ENCODE measurements around the gene COL4A4. TPM values are rescaled to one million over a fixed set of nuclear protein-coding genes. Genes with fewer than 3 reads are reported as not detected.

The COL4A4 gene
- total and polyA plus RNA-seq, 2 donors (not counting 3 experiments of a cell fraction or from before 2014, with no cell fraction given), result not detected

GRCh38 chr2:227124811-227125210 is 39.2 kb downstream of the COL4A4 start:
- intact Hi-C loops (cut with micrococcal nuclease), result loop anchor here (5.0 kb wide), 1 partner anchor 757 kb away; no protein-coding TSS in a partner anchor
- Histone ChIP-seq H2AFZ (ENCODE audit: low read depth, low read length) (no peak overlapping the region), H3K27ac (ENCODE audit: insufficient read depth, low read depth, low read length) (no peak overlapping the region), H3K9ac (replicated peaks; ENCODE audit: extremely low read depth, insufficient read depth, low read length) (no peak overlapping the region), H3K27me3 (ENCODE audit: control insufficient read depth in 2 of 2, insufficient read depth in 2 of 2, low read length in 2 of 2) (no peaks in the 10 kb centered on the region), H3K79me2 (ENCODE audit: control insufficient read depth, insufficient read depth, low read length) (no peaks in the 10 kb centered on the region), H3K9me3 (replicated peaks; ENCODE audit: control insufficient read depth, insufficient read depth, low read length) (no peaks in the 10 kb centered on the region), H3K36me3 (ENCODE audit: control insufficient read depth in 2 of 2, extremely low read depth in 1 of 2, insufficient read depth in 2 of 2, low read length in 2 of 2) (no peaks in the 10 kb centered on the region), H3K4me3 (replicated peaks in 1 of 3; ENCODE audit: insufficient read depth in 1 of 3, low read depth in 1 of 3, low read length in 3 of 3) (no peak overlapping the region), H4K20me1 (replicated peaks; ENCODE audit: control insufficient read depth, extremely low read depth, insufficient read depth, low read length) (no peaks in the 10 kb centered on the region), H3K4me1 (ENCODE audit: control insufficient read depth, extremely low read depth, insufficient read depth, low read length) (no peaks in the 10 kb centered on the region), H3K4me2 (ENCODE audit: insufficient read depth, low read length) (no peak overlapping the region), H3K9me1 (replicated peaks; ENCODE audit: control insufficient read depth, extremely low read depth, insufficient read depth, low read length) (no peaks in the 10 kb centered on the region)
- TF ChIP-seq POLR2A (IDR thresholded peaks at IDR 0.05; ENCODE audit: low read depth, low read length), result no peak
- TF ChIP-seq, protein P1, sequence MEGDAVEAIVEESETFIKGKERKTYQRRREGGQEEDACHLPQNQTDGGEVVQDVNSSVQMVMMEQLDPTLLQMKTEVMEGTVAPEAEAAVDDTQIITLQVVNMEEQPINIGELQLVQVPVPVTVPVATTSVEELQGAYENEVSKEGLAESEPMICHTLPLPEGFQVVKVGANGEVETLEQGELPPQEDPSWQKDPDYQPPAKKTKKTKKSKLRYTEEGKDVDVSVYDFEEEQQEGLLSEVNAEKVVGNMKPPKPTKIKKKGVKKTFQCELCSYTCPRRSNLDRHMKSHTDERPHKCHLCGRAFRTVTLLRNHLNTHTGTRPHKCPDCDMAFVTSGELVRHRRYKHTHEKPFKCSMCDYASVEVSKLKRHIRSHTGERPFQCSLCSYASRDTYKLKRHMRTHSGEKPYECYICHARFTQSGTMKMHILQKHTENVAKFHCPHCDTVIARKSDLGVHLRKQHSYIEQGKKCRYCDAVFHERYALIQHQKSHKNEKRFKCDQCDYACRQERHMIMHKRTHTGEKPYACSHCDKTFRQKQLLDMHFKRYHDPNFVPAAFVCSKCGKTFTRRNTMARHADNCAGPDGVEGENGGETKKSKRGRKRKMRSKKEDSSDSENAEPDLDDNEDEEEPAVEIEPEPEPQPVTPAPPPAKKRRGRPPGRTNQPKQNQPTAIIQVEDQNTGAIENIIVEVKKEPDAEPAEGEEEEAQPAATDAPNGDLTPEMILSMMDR (IDR thresholded peaks at IDR 0.05; ENCODE audit: extremely low read depth in 1 of 2, insufficient read depth in 1 of 2, low read depth in 1 of 2, low read length in 2 of 2), result no peak
- no peak for TF ChIP-seq MYC (IDR thresholded peaks at IDR 0.05; ENCODE audit: low read depth, low read length)
- no peak for DNase-seq (ENCODE audit: low read depth, low spot score)
- POLR2A ChIA-PET, result no interaction called here
- BruUV-seq (replicated peaks), result no TSS peak
- CTCF ChIA-PET, result interaction anchor here (1.0 to 1.7 kb wide), 2 partner anchors 113 to 1460 kb away, joined by 3 to 13 read pairs; no protein-coding TSS in a partner anchor
- no peak for FAIRE-seq
- dilution Hi-C loops (cut with MboI; ENCODE audit: extremely low pct_ligation_motif_present, low sequenced_read_pairs), result no loop called here

DNA sequence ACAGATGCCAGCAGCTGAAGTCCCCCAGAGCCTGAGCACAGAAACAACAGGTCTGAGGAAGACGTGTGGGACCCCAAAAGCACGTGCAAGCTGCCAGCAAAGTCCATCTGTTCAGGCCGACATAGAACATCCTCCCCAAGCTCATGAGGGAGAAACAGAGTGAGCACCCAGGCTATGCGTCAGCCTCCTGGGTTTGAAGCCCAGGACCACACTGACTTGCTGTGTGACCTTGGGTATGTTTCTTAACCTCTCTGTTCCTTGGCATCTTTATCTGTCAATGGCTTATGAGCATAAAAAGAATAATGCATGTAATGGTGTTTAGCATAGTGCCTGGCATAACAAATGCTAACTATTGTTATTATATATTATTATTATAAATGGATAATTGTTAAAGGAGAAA is 40.3 kb downstream of the COL4A4 start:
- H3K4me2 ChIP-seq (ENCODE audit: insufficient read depth, low read length), result no peak overlapping the region
- POLR2A ChIA-PET, result no interaction called here
- H3K27ac ChIP-seq (ENCODE audit: insufficient read depth, low read depth, low read length), result no peak overlapping the region
- no TSS peak for BruUV-seq (replicated peaks)
- no peak overlapping the region for H2AFZ ChIP-seq (ENCODE audit: low read depth, low read length)
- no peaks in the 10 kb centered on the region for H3K9me3 ChIP-seq (replicated peaks; ENCODE audit: control insufficient read depth, insufficient read depth, low read length)
- CTCF ChIA-PET, result interaction anchor here (1.7 kb wide), 1 partner anchor 114 kb away, joined by 13 read pairs; no protein-coding TSS in a partner anchor
- dilution Hi-C loops (cut with MboI; ENCODE audit: extremely low pct_ligation_motif_present, low sequenced_read_pairs), result no loop called here
- H3K4me3 ChIP-seq (replicated peaks in 1 of 3; ENCODE audit: insufficient read depth in 1 of 3, low read depth in 1 of 3, low read length in 3 of 3), result no peak overlapping the region
- no peaks in the 10 kb centered on the region for H3K9me1 ChIP-seq (replicated peaks; ENCODE audit: control insufficient read depth, extremely low read depth, insufficient read depth, low read length)
- no peaks in the 10 kb centered on the region for H4K20me1 ChIP-seq (replicated peaks; ENCODE audit: control insufficient read depth, extremely low read depth, insufficient read depth, low read length)
- intact Hi-C loops (cut with micrococcal nuclease), result no loop called here
- H3K4me1 ChIP-seq (ENCODE audit: control insufficient read depth, extremely low read depth, insufficient read depth, low read length), result no peaks in the 10 kb centered on the region
- H3K27me3 ChIP-seq (ENCODE audit: control insufficient read depth in 2 of 2, insufficient read depth in 2 of 2, low read length in 2 of 2), result no peaks in the 10 kb centered on the region
- FAIRE-seq, result no peak
- TF ChIP-seq POLR2AphosphoS5 (IDR thresholded peaks at IDR 0.05; ENCODE audit: insufficient read depth, low read depth, low read length), result no peak
- H3K36me3 ChIP-seq (ENCODE audit: control insufficient read depth in 2 of 2, extremely low read depth in 1 of 2, insufficient read depth in 2 of 2, low read length in 2 of 2), result no peaks in the 10 kb centered on the region
- no peaks in the 10 kb centered on the region for H3K79me2 ChIP-seq (ENCODE audit: control insufficient read depth, insufficient read depth, low read length)
- DNase-seq (ENCODE audit: low read depth, low spot score), result no peak
- no peak overlapping the region for H3K9ac ChIP-seq (replicated peaks; ENCODE audit: extremely low read depth, insufficient read depth, low read length)
